ENCODE data around the gene ARG2. TPM values are rescaled to one million over a fixed set of nuclear protein-coding genes. Genes with fewer than 3 reads are reported as not detected.

The ARG2 gene
- total and polyA plus RNA-seq, 5 donors from 2014 or later: 0.96 to 4.3 (median 1.0) TPM

- Mint-ChIP-seq H3K27me3 (no peaks in the 10 kb centered on the region), H3K36me3 (peaks cover under 1% of the 10 kb centered on the region), H3K4me3 (peak overlapping the region; percentile 89 to 99 (median 93)), H3K27ac (peak overlapping the region; percentile 87 to 95 (median 93)), H3K4me1 (peaks cover 23 to 55% (median 42%) of the 10 kb centered on the region in 4 donors), H3K9me3 (peaks cover 0 to 2% (median 0%) of the 10 kb centered on the region in 7 donors)
- Histone ChIP-seq H3K36me3 (ENCODE audit: control insufficient read depth, insufficient read depth, low read length) (peaks cover 17% of the 10 kb centered on the region), H3K4me1 (ENCODE audit: control insufficient read depth, insufficient read depth, low read length, poor library complexity, severe bottlenecking) (peaks cover 35% of the 10 kb centered on the region), H3K9me3 (ENCODE audit: control insufficient read depth in 2 of 2, low read length in 2 of 2) (no peaks in the 10 kb centered on the region), H3K27ac (ENCODE audit: insufficient read depth, low read length, poor library complexity, severe bottlenecking) (peak overlapping the region; percentile 90), H3K4me3 (ENCODE audit: low read depth, low read length) (peak overlapping the region; percentile 91), H3K27me3 (ENCODE audit: control insufficient read depth, insufficient read depth, low read length) (no peaks in the 10 kb centered on the region)
- ATAC-seq (ENCODE audit: low read depth in 2 of 2) (no peak), DNase-seq (no peak)
These were observed 55.5 kb downstream of the ARG2 start for GRCh38 chr14:67675219-67675582.

GRCh38 chr14:67679006-67679405, 59.3 kb downstream of the ARG2 start:
- Histone ChIP-seq H3K36me3 (ENCODE audit: control insufficient read depth, insufficient read depth, low read length) (peaks cover 26% of the 10 kb centered on the region), H3K9me3 (ENCODE audit: control insufficient read depth in 2 of 2, low read length in 2 of 2) (no peaks in the 10 kb centered on the region), H3K27ac (ENCODE audit: insufficient read depth, low read length, poor library complexity, severe bottlenecking) (no peak overlapping the region), H3K27me3 (ENCODE audit: control insufficient read depth, insufficient read depth, low read length) (no peaks in the 10 kb centered on the region), H3K4me3 (ENCODE audit: low read depth, low read length) (no peak overlapping the region), H3K4me1 (ENCODE audit: control insufficient read depth, insufficient read depth, low read length, poor library complexity, severe bottlenecking) (peaks cover 25% of the 10 kb centered on the region)
- Mint-ChIP-seq H3K27ac (no peak overlapping the region), H3K9me3 (peaks cover 0 to 2% (median 0%) of the 10 kb centered on the region in 7 donors), H3K4me1 (peaks cover 23 to 48% (median 34%) of the 10 kb centered on the region in 4 donors), H3K27me3 (no peaks in the 10 kb centered on the region), H3K4me3 (no peak overlapping the region), H3K36me3 (peaks cover 20% of the 10 kb centered on the region)
- ATAC-seq (ENCODE audit: low read depth in 2 of 2) (no peak), DNase-seq (no peak)

DNA sequence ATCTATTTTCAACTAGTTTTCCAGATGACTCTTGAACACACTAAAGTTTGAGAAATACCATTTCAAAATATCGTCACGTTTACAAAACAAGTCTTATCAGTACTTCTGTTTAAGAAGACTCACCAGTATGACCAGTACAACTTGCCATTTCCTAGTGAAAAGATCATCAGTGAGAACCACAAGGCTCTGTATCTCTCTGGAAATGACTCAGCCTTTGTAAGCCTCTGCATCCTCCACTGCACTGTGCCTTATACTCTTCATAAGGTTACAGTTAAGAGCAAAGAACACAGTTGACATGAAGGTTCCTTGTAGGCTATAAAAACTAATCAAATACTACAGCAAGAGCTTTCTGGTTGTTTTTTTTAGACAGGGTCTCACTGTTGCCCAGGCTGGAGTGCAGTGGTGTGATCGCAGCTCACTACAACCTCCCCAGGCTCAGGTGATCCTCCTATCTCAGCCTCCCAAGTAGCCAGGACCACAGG, 60.4 kb downstream of the ARG2 start:
- DNase-seq (peak in 2 of 3 donors; percentile 37 to 90), ATAC-seq (ENCODE audit: low read depth in 2 of 2) (peak; percentile 91 to 93)
- H3K36me3 ChIP-seq (ENCODE audit: control insufficient read depth, insufficient read depth, low read length): peaks cover 33% of the 10 kb centered on the region
- H3K4me1 ChIP-seq (ENCODE audit: control insufficient read depth, insufficient read depth, low read length, poor library complexity, severe bottlenecking): peaks cover 21% of the 10 kb centered on the region
- Mint-ChIP-seq H3K4me3 (peak overlapping the region in 1 of 4 donors; percentile 43), H3K4me1 (peaks cover 27 to 52% (median 37%) of the 10 kb centered on the region in 4 donors), H3K9me3 (no peaks in the 10 kb centered on the region), H3K27me3 (no peaks in the 10 kb centered on the region), H3K27ac (peak overlapping the region in 2 of 3 donors; percentile 16 to 68), H3K36me3 (peaks cover 28% of the 10 kb centered on the region)
- no peaks in the 10 kb centered on the region for H3K9me3 ChIP-seq (ENCODE audit: control insufficient read depth in 2 of 2, low read length in 2 of 2)
- H3K4me3 ChIP-seq (ENCODE audit: low read depth, low read length): no peak overlapping the region
- no peaks in the 10 kb centered on the region for H3K27me3 ChIP-seq (ENCODE audit: control insufficient read depth, insufficient read depth, low read length)
- H3K27ac ChIP-seq (ENCODE audit: insufficient read depth, low read length, poor library complexity, severe bottlenecking): peak overlapping the region; percentile 48

DNA sequence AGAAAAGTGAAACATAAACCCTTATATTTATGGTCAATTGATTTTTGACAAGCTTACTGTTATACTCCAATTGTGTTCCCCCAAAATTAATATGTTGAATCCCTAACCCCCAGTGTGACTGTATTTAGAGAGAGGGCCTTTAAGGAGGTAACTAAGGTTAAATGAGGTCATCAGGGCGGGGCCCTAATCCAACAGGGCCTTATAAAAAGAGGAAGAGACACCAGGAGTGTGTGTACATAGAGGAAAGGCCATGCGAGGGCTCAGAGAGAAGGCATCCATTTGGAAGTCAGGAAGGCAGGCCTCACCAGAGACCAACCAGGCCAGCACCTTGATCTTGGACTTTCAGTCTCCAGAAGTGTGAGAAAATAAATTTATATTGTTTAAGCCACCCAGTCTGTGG, 61.2 kb downstream of the ARG2 start:
- peak overlapping the region; percentile 36 for H3K27ac ChIP-seq (ENCODE audit: insufficient read depth, low read length, poor library complexity, severe bottlenecking)
- H3K36me3 ChIP-seq (ENCODE audit: control insufficient read depth, insufficient read depth, low read length): peaks cover 38% of the 10 kb centered on the region
- H3K9me3 ChIP-seq (ENCODE audit: control insufficient read depth in 2 of 2, low read length in 2 of 2): no peaks in the 10 kb centered on the region
- H3K4me1 ChIP-seq (ENCODE audit: control insufficient read depth, insufficient read depth, low read length, poor library complexity, severe bottlenecking): peaks cover 17% of the 10 kb centered on the region
- ATAC-seq (ENCODE audit: low read depth in 2 of 2) (no peak), DNase-seq (no peak)
- Mint-ChIP-seq H3K9me3 (no peaks in the 10 kb centered on the region), H3K27ac (peak overlapping the region in 2 of 3 donors; percentile 16 to 68), H3K4me3 (peak overlapping the region in 1 of 4 donors; percentile 43), H3K36me3 (peaks cover 31% of the 10 kb centered on the region), H3K27me3 (no peaks in the 10 kb centered on the region), H3K4me1 (peaks cover 27 to 52% (median 37%) of the 10 kb centered on the region in 4 donors)
- no peaks in the 10 kb centered on the region for H3K27me3 ChIP-seq (ENCODE audit: control insufficient read depth, insufficient read depth, low read length)
- no peak overlapping the region for H3K4me3 ChIP-seq (ENCODE audit: low read depth, low read length)

- no peaks in the 10 kb centered on the region for H3K9me3 Mint-ChIP-seq
- no peaks in the 10 kb centered on the region for H3K27me3 Mint-ChIP-seq
- no peak overlapping the region for H3K4me3 Mint-ChIP-seq
- Histone ChIP-seq H3K27ac (ENCODE audit: insufficient read depth, low read length, poor library complexity, severe bottlenecking) (no peak overlapping the region), H3K36me3 (ENCODE audit: control insufficient read depth, insufficient read depth, low read length) (peaks cover 42% of the 10 kb centered on the region), H3K4me1 (ENCODE audit: control insufficient read depth, insufficient read depth, low read length, poor library complexity, severe bottlenecking) (peaks cover 13% of the 10 kb centered on the region), H3K27me3 (ENCODE audit: control insufficient read depth, insufficient read depth, low read length) (no peaks in the 10 kb centered on the region), H3K4me3 (ENCODE audit: low read depth, low read length) (no peak overlapping the region), H3K9me3 (ENCODE audit: control insufficient read depth in 2 of 2, low read length in 2 of 2) (no peaks in the 10 kb centered on the region)
- DNase-seq (no peak), ATAC-seq (ENCODE audit: low read depth in 2 of 2) (no peak)
- peaks cover 48% of the 10 kb centered on the region for H3K36me3 Mint-ChIP-seq
- peaks cover 23 to 37% (median 26%) of the 10 kb centered on the region in 4 donors for H3K4me1 Mint-ChIP-seq
- peak overlapping the region in 2 of 3 donors; percentile 0 to 4 for H3K27ac Mint-ChIP-seq
These were observed 64.1 kb downstream of the ARG2 start for GRCh38 chr14:67683842-67684241.

DNA sequence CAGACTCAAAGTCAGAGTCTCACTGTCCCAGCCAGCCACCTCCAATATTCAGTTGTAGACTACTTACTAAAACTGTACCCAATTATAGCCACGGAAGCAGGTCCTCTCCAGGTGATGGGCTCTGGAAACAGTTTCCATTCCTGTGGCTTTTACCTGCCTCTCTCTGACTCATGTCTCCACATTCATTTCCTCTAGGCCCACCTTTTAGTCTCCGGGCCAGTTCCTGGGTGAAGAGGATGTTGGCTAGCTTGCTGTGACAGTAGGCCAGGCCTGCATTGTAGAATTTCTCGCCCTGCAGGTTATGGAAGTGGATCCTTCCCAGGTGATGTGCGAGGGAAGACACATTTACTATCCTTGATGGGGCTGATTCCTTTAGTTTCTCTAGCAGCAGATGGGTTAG, 70.3 kb downstream of the ARG2 start:
- Mint-ChIP-seq H3K4me3 (no peak overlapping the region), H3K36me3 (peaks cover 55% of the 10 kb centered on the region), H3K27ac (no peak overlapping the region), H3K9me3 (no peaks in the 10 kb centered on the region), H3K4me1 (peaks cover 4 to 37% (median 23%) of the 10 kb centered on the region in 4 donors), H3K27me3 (no peaks in the 10 kb centered on the region)
- no peak overlapping the region for H3K27ac ChIP-seq (ENCODE audit: insufficient read depth, low read length, poor library complexity, severe bottlenecking)
- H3K4me3 ChIP-seq (ENCODE audit: low read depth, low read length): no peak overlapping the region
- H3K27me3 ChIP-seq (ENCODE audit: control insufficient read depth, insufficient read depth, low read length): no peaks in the 10 kb centered on the region
- no peak for DNase-seq
- H3K9me3 ChIP-seq (ENCODE audit: control insufficient read depth in 2 of 2, low read length in 2 of 2): no peaks in the 10 kb centered on the region
- H3K36me3 ChIP-seq (ENCODE audit: control insufficient read depth, insufficient read depth, low read length): peaks cover 57% of the 10 kb centered on the region
- ATAC-seq (ENCODE audit: low read depth in 2 of 2): no peak
- H3K4me1 ChIP-seq (ENCODE audit: control insufficient read depth, insufficient read depth, low read length, poor library complexity, severe bottlenecking): peaks cover 11% of the 10 kb centered on the region

- peak overlapping the region; percentile 45 to 90 (median 80) for H3K27ac Mint-ChIP-seq
- DNase-seq: peak; percentile 42 to 88 (median 57)
- Histone ChIP-seq H3K4me3 (ENCODE audit: low read depth, low read length) (peak overlapping the region; percentile 96), H3K27ac (ENCODE audit: insufficient read depth, low read length, poor library complexity, severe bottlenecking) (peak overlapping the region; percentile 78), H3K27me3 (ENCODE audit: control insufficient read depth, insufficient read depth, low read length) (no peaks in the 10 kb centered on the region), H3K4me1 (ENCODE audit: control insufficient read depth, insufficient read depth, low read length, poor library complexity, severe bottlenecking) (peaks cover 11% of the 10 kb centered on the region), H3K36me3 (ENCODE audit: control insufficient read depth, insufficient read depth, low read length) (peaks cover 25% of the 10 kb centered on the region), H3K9me3 (ENCODE audit: control insufficient read depth in 2 of 2, low read length in 2 of 2) (no peaks in the 10 kb centered on the region)
- peaks cover 4 to 30% (median 28%) of the 10 kb centered on the region in 4 donors for H3K4me1 Mint-ChIP-seq
- peak overlapping the region; percentile 86 to 93 (median 92) for H3K4me3 Mint-ChIP-seq
- H3K9me3 Mint-ChIP-seq: no peaks in the 10 kb centered on the region
- ATAC-seq (ENCODE audit: low read depth in 2 of 2): peak; percentile 63
- H3K27me3 Mint-ChIP-seq: peaks cover 6% of the 10 kb centered on the region
- H3K36me3 Mint-ChIP-seq: peaks cover 26% of the 10 kb centered on the region
These were observed 75.2 kb downstream of the ARG2 start for GRCh38 chr14:67694791-67695393.
